ENCODE measurements around the gene ZBTB38. TPM values are rescaled to one million over a fixed set of nuclear protein-coding genes. Genes with fewer than 3 reads are reported as not detected.

Gene ZBTB38
- total RNA-seq, 4 donors from 2014 or later: 101 to 147 (median 118) TPM

- no peak for TF ChIP-seq CTCF (IDR thresholded peaks at IDR 0.05; ENCODE audit: low read depth)
Observed at GRCh38 chr3:141328286-141329166, 39.8 kb upstream of the ZBTB38 start.

- no peak for TF ChIP-seq CTCF (IDR thresholded peaks at IDR 0.05; ENCODE audit: low read depth)
Observed at GRCh38 chr3:141330235-141330634, 38.1 kb upstream of the ZBTB38 start.

GRCh38 chr3:141330718-141331376 lies 37.5 kb upstream of the ZBTB38 start:
- no peak for TF ChIP-seq CTCF (IDR thresholded peaks at IDR 0.05; ENCODE audit: low read depth)

- TF ChIP-seq CTCF (IDR thresholded peaks at IDR 0.05; ENCODE audit: low read depth): no peak
Observed at GRCh38 chr3:141331377-141332318, 36.7 kb upstream of the ZBTB38 start.

GRCh38 chr3:141332416-141332815 lies 35.9 kb upstream of the ZBTB38 start:
- no peak for TF ChIP-seq CTCF (IDR thresholded peaks at IDR 0.05; ENCODE audit: low read depth)

GRCh38 chr3:141333836-141334626 lies 34.3 kb upstream of the ZBTB38 start:
- no peak for TF ChIP-seq CTCF (IDR thresholded peaks at IDR 0.05; ENCODE audit: low read depth)
